ENCODE measurements around the gene GRB10. TPM values are rescaled to one million over a fixed set of nuclear protein-coding genes. Genes with fewer than 3 reads are reported as not detected.

Gene GRB10
- total RNA-seq, 1 experiment from 2014 or later, result 68.2 TPM

GRCh38 chr7:50713123-50713965 lies 69.4 kb downstream of the GRB10 start:
- no peak for DNase-seq (ENCODE audit: unreplicated experiment)
- ChIA-PET CTCF (interaction anchor here (0.6 to 1.3 kb wide), 5 partner anchors 34 to 449 kb away, joined by 3 to 5 read pairs (median 3); no protein-coding TSS in a partner anchor), POLR2A (no interaction called here)
- H3K4me1 Mint-ChIP-seq (ENCODE audit: insufficient read depth, unreplicated experiment), result peaks cover 54% of the 10 kb centered on the region
- TF ChIP-seq CTCF (IDR thresholded peaks at IDR 0.05; ENCODE audit: unreplicated experiment), result no peak
- H3K27ac Mint-ChIP-seq (ENCODE audit: low read depth, unreplicated experiment), result peak overlapping the region; percentile 70
- H3K4me3 Mint-ChIP-seq (ENCODE audit: unreplicated experiment), result no peak overlapping the region
- H3K36me3 Mint-ChIP-seq (ENCODE audit: insufficient read depth, unreplicated experiment), result peaks cover 11% of the 10 kb centered on the region
- intact Hi-C loops (cut with micrococcal nuclease), result no loop called here
- H3K27me3 Mint-ChIP-seq (ENCODE audit: insufficient read depth, unreplicated experiment), result no peaks in the 10 kb centered on the region
- H3K9me3 Mint-ChIP-seq (ENCODE audit: unreplicated experiment), result no peaks in the 10 kb centered on the region
- no TSS peak for BruUV-seq (replicated peaks)

- Mint-ChIP-seq H3K4me1 (ENCODE audit: insufficient read depth, unreplicated experiment) (peaks cover 55% of the 10 kb centered on the region), H3K4me3 (ENCODE audit: unreplicated experiment) (no peak overlapping the region), H3K27me3 (ENCODE audit: insufficient read depth, unreplicated experiment) (no peaks in the 10 kb centered on the region), H3K36me3 (ENCODE audit: insufficient read depth, unreplicated experiment) (peaks cover 11% of the 10 kb centered on the region), H3K27ac (ENCODE audit: low read depth, unreplicated experiment) (peak overlapping the region; percentile 70), H3K9me3 (ENCODE audit: unreplicated experiment) (no peaks in the 10 kb centered on the region)
- no peak for TF ChIP-seq CTCF (IDR thresholded peaks at IDR 0.05; ENCODE audit: unreplicated experiment)
- POLR2A ChIA-PET, result interaction anchor here (0.7 kb wide), 1 partner anchor 10 kb away, joined by 3 read pairs; no protein-coding TSS in a partner anchor
- no peak for DNase-seq (ENCODE audit: unreplicated experiment)
- no TSS peak for BruUV-seq (replicated peaks)
- intact Hi-C loops (cut with micrococcal nuclease), result no loop called here
- CTCF ChIA-PET, result interaction anchor here (0.6 to 1.3 kb wide), 7 partner anchors 33 to 450 kb away, joined by 3 to 5 read pairs (median 4); no protein-coding TSS in a partner anchor
These were observed 70.2 kb downstream of the GRB10 start for GRCh38 chr7:50712252-50713122.

- no peaks in the 10 kb centered on the region for H3K9me3 Mint-ChIP-seq (ENCODE audit: unreplicated experiment)
- DNase-seq (ENCODE audit: unreplicated experiment), result peak; percentile 49
- H3K4me3 Mint-ChIP-seq (ENCODE audit: unreplicated experiment), result no peak overlapping the region
- peak overlapping the region; percentile 25 for H3K27ac Mint-ChIP-seq (ENCODE audit: low read depth, unreplicated experiment)
- TF ChIP-seq CTCF (IDR thresholded peaks at IDR 0.05; ENCODE audit: unreplicated experiment), result no peak
- POLR2A ChIA-PET, result interaction anchor here (0.7 to 0.8 kb wide), 3 partner anchors 11 to 456 kb away, joined by 3 read pairs; no protein-coding TSS in a partner anchor
- peaks cover 61% of the 10 kb centered on the region for H3K4me1 Mint-ChIP-seq (ENCODE audit: insufficient read depth, unreplicated experiment)
- CTCF ChIA-PET, result interaction anchor here (0.6 to 1.3 kb wide), 8 partner anchors 19 to 450 kb away, joined by 3 to 5 read pairs (median 4); no protein-coding TSS in a partner anchor
- peaks cover 11% of the 10 kb centered on the region for H3K36me3 Mint-ChIP-seq (ENCODE audit: insufficient read depth, unreplicated experiment)
- intact Hi-C loops (cut with micrococcal nuclease), result no loop called here
- no TSS peak for BruUV-seq (replicated peaks)
- no peaks in the 10 kb centered on the region for H3K27me3 Mint-ChIP-seq (ENCODE audit: insufficient read depth, unreplicated experiment)
These were observed 71.2 kb downstream of the GRB10 start for GRCh38 chr7:50711271-50712175.
